ENCODE results near the gene ERI3.

ERI3 gene

GRCh38 chr1:44261171-44261817 is 93.8 kb downstream of the ERI3 start:
- no peak for DNase-seq

- no peak for DNase-seq
Measured at GRCh38 chr1:44260792-44261170, 94.3 kb downstream of the ERI3 start.

- no peak for DNase-seq
Measured at GRCh38 chr1:44259090-44259489, 96.0 kb downstream of the ERI3 start.

GRCh38 chr1:44256762-44257554 is 98.1 kb downstream of the ERI3 start:
- DNase-seq = no peak

- DNase-seq = no peak
Measured at GRCh38 chr1:44254392-44254910, 100.6 kb downstream of the ERI3 start.

GRCh38 chr1:44251989-44252671 is 102.9 kb downstream of the ERI3 start:
- no peak for DNase-seq

- DNase-seq = no peak
Measured at GRCh38 chr1:44251486-44251885, 103.6 kb downstream of the ERI3 start.

GRCh38 chr1:44250068-44250781 is 104.8 kb downstream of the ERI3 start:
- DNase-seq = no peak

GRCh38 chr1:44249543-44249942 is 105.5 kb downstream of the ERI3 start:
- no peak for DNase-seq

GRCh38 chr1:44246806-44247205 is 108.3 kb downstream of the ERI3 start:
- DNase-seq = no peak

GRCh38 chr1:44244986-44245385 is 110.1 kb downstream of the ERI3 start:
- DNase-seq = no peak

GRCh38 chr1:44243782-44244495 is 111.1 kb downstream of the ERI3 start:
- DNase-seq = no peak

- no peak for DNase-seq
Measured at GRCh38 chr1:44242746-44243145, 112.3 kb downstream of the ERI3 start.

GRCh38 chr1:44240802-44241671 is 114.0 kb downstream of the ERI3 start:
- DNase-seq = no peak

GRCh38 chr1:44239961-44240371 is 115.1 kb downstream of the ERI3 start:
- no peak for DNase-seq

- no peak for DNase-seq
Measured at GRCh38 chr1:44239331-44239960, 115.6 kb downstream of the ERI3 start.

- DNase-seq = no peak
Measured at GRCh38 chr1:44238660-44239059, 116.4 kb downstream of the ERI3 start.

GRCh38 chr1:44237721-44238457 is 117.2 kb downstream of the ERI3 start:
- peak; percentile 1 to 33 (median 19) for DNase-seq

- no peak for DNase-seq
Measured at GRCh38 chr1:44236490-44237272, 118.4 kb downstream of the ERI3 start.
